ENCODE measurements around the gene HNMT. TPM values are rescaled to one million over a fixed set of nuclear protein-coding genes. Genes with fewer than 3 reads are reported as not detected.

The HNMT gene
- total RNA-seq, 1 experiment from 2014 or later = 56.5 TPM

- no peak overlapping the region for H3K27ac Mint-ChIP-seq (ENCODE audit: unreplicated experiment)
Observed at GRCh38 chr2:138059487-138060300, 95.4 kb downstream of the HNMT start.

GRCh38 chr2:138060301-138060635, 96.0 kb downstream of the HNMT start:
- peak; percentile 72 for DNase-seq
- Mint-ChIP-seq H3K4me1 (ENCODE audit: low read depth, unreplicated experiment) (no peaks in the 10 kb centered on the region), H3K36me3 (ENCODE audit: insufficient read depth, unreplicated experiment) (no peaks in the 10 kb centered on the region), H3K27me3 (ENCODE audit: unreplicated experiment) (no peaks in the 10 kb centered on the region), H3K27ac (ENCODE audit: unreplicated experiment) (no peak overlapping the region), H3K9me3 (ENCODE audit: low read depth, unreplicated experiment) (no peaks in the 10 kb centered on the region), H3K4me3 (ENCODE audit: low read depth, unreplicated experiment) (no peak overlapping the region)
- TF ChIP-seq CTCF (IDR thresholded peaks at IDR 0.05; ENCODE audit: unreplicated experiment) = no peak
- intact Hi-C loops (cut with micrococcal nuclease; ENCODE audit: unreplicated experiment) = loop anchor here (5.0 kb wide), 1 partner anchor 93 kb away; no protein-coding TSS in a partner anchor
- BruUV-seq (replicated peaks) = no TSS peak
- CTCF ChIA-PET = interaction anchor here (0.9 kb wide), 1 partner anchor 54 kb away, joined by 3 read pairs; no protein-coding TSS in a partner anchor

More at GRCh38 chr2:138059487-138060300, 95.4 kb downstream of the HNMT start:
- H3K4me3 Mint-ChIP-seq (ENCODE audit: low read depth, unreplicated experiment) = no peak overlapping the region
- CTCF ChIA-PET = interaction anchor here (0.9 kb wide), 1 partner anchor 53 kb away, joined by 3 read pairs; no protein-coding TSS in a partner anchor
- H3K4me1 Mint-ChIP-seq (ENCODE audit: low read depth, unreplicated experiment) = no peaks in the 10 kb centered on the region
- no peak for TF ChIP-seq CTCF (IDR thresholded peaks at IDR 0.05; ENCODE audit: unreplicated experiment)
- intact Hi-C loops (cut with micrococcal nuclease; ENCODE audit: unreplicated experiment) = loop anchor here (5.0 kb wide), 1 partner anchor 92 kb away; no protein-coding TSS in a partner anchor
- BruUV-seq (replicated peaks) = no TSS peak
- no peaks in the 10 kb centered on the region for H3K36me3 Mint-ChIP-seq (ENCODE audit: insufficient read depth, unreplicated experiment)
- H3K27me3 Mint-ChIP-seq (ENCODE audit: unreplicated experiment) = no peaks in the 10 kb centered on the region
- no peak for DNase-seq
- H3K9me3 Mint-ChIP-seq (ENCODE audit: low read depth, unreplicated experiment) = no peaks in the 10 kb centered on the region

DNA sequence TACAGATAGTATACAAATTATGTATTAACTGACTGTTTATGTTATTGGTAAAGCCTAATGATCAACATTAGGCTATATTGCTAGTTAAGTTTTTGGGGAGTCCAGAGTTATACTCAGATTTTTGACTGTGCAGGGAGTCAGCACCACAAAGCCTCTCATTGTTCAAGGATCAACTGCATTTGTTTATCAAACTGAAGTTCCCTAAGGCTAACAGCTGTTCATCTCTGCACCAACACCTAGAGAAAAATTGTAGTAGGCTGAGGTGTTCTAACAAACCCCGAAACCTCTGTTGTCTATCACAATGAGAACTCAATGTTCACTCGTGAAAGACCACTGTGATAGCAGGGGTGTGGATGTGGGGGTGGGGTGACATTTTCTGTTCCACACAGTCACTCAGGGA, 97.7 kb downstream of the HNMT start:
- Mint-ChIP-seq H3K27ac (ENCODE audit: unreplicated experiment) (no peak overlapping the region), H3K27me3 (ENCODE audit: unreplicated experiment) (no peaks in the 10 kb centered on the region), H3K4me1 (ENCODE audit: low read depth, unreplicated experiment) (no peaks in the 10 kb centered on the region), H3K9me3 (ENCODE audit: low read depth, unreplicated experiment) (no peaks in the 10 kb centered on the region), H3K36me3 (ENCODE audit: insufficient read depth, unreplicated experiment) (no peaks in the 10 kb centered on the region), H3K4me3 (ENCODE audit: low read depth, unreplicated experiment) (no peak overlapping the region)
- CTCF ChIA-PET = no interaction called here
- TF ChIP-seq CTCF (IDR thresholded peaks at IDR 0.05; ENCODE audit: unreplicated experiment) = no peak
- intact Hi-C loops (cut with micrococcal nuclease; ENCODE audit: unreplicated experiment) = loop anchor here (5.0 kb wide), 1 partner anchor 95 kb away; no protein-coding TSS in a partner anchor
- BruUV-seq (replicated peaks) = no TSS peak
- DNase-seq = no peak

DNA sequence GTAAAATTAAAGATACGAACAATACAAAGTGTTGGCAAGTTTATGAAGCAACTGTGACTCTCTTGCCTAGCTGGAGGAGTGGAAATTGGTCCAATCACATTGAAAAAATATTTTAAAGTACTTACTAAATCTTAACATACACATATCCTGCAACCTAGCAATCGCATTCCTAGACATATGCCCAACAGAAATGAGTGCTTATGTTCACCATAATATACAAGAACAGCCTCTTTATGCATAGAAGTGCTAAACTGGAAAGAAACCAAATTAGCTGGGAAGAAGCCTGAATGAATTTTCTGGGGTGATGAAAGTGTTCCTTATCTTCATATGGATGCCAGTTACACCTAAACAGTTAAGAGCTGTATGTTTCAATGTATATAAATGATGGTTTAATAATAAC, 98.9 kb downstream of the HNMT start:
- intact Hi-C loops (cut with micrococcal nuclease; ENCODE audit: unreplicated experiment) = loop anchor here (5.0 kb wide), 1 partner anchor 96 kb away; no protein-coding TSS in a partner anchor
- BruUV-seq (replicated peaks) = no TSS peak
- Mint-ChIP-seq H3K27me3 (ENCODE audit: unreplicated experiment) (no peaks in the 10 kb centered on the region), H3K4me1 (ENCODE audit: low read depth, unreplicated experiment) (no peaks in the 10 kb centered on the region), H3K9me3 (ENCODE audit: low read depth, unreplicated experiment) (no peaks in the 10 kb centered on the region), H3K27ac (ENCODE audit: unreplicated experiment) (no peak overlapping the region), H3K36me3 (ENCODE audit: insufficient read depth, unreplicated experiment) (no peaks in the 10 kb centered on the region), H3K4me3 (ENCODE audit: low read depth, unreplicated experiment) (no peak overlapping the region)
- TF ChIP-seq CTCF (IDR thresholded peaks at IDR 0.05; ENCODE audit: unreplicated experiment) = no peak
- DNase-seq = no peak
- CTCF ChIA-PET = no interaction called here

All from Calu3 (cell line).